Measurements from ENCODE around the gene ARMC9. TPM values are rescaled to one million over a fixed set of nuclear protein-coding genes. Genes with fewer than 3 reads are reported as not detected.
"Not testable (repeated sequence)": the region's sequence is repeated elsewhere in the genome, so short reads cannot be mapped to it uniquely, and the experiment has no call there.

The ARMC9 gene
- total RNA-seq, 8 experiments from 2014 or later = 7.2 to 22.6 (median 18.3) TPM

DNA sequence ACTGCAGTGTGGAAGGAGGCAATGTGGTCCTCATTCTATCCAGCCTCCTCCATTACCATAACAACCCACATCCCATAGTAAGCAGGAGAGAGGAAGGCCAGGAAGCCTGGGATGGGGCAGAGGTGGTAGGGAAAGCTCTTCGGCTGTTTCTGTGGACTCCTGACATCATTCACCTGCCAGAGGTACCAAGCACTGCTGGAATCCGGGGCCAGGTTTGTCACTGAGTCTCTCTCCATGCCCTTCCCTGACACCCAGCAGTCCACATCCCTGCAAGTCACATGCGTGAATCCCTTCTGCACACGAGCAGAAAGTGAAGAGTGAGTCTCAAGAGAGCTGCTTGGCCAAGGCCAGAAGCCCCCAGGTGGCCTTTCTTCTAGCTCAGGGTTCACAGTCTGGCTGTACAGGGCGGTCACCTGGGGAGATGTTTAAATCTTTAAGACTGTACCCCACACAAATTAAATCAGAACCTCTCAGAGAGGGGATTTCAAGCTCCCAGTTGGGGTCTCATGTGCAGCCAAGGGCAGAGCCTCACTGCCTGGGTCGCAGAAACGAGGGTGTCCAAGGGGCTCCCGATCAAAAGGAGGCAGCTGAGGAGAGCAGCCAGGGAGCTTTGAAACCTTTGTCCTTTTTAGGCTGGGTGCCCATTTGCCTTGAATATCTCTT is 94.2 kb downstream of the ARMC9 start:
- ATAC-seq (replicated peaks in 6 of 8) = no peak
- 70 to 100% (median 94%) methylated on average over 2 to 5 of the region's 8 CpGs; no CpG with 5 or more reads in 2 of the 10 experiments for WGBS, 10 experiments
- Histone ChIP-seq H3K4me1 (replicated peaks in 1 of 2) (peaks cover 2 to 7% of the 10 kb centered on the region in 2 donors), H3K4me3 (no peak overlapping the region), H3K27ac (no peak overlapping the region)
- in situ Hi-C loops (cut with MboI; ENCODE audit: low pct_unique_long_range_greater_than_20kb in 2 of 9, low sequenced_read_pairs in 9 of 9, unreplicated experiment in 9 of 9) = no loop called here

GRCh38 chr2:231293163-231293562 is 94.7 kb downstream of the ARMC9 start:
- WGBS, 10 experiments = 71 to 90% methylated on average over 1 to 2 of the region's 4 CpGs; no CpG with 5 or more reads in 8 of the 10 experiments
- ATAC-seq (replicated peaks in 6 of 8) = no peak
- H3K4me1 ChIP-seq (replicated peaks in 1 of 2) = peaks cover 2 to 7% of the 10 kb centered on the region in 2 donors
- H3K27ac ChIP-seq = no peak overlapping the region
- in situ Hi-C loops (cut with MboI; ENCODE audit: low pct_unique_long_range_greater_than_20kb in 2 of 9, low sequenced_read_pairs in 9 of 9, unreplicated experiment in 9 of 9) = no loop called here
- no peak overlapping the region for H3K4me3 ChIP-seq

- in situ Hi-C loops (cut with MboI; ENCODE audit: low pct_unique_long_range_greater_than_20kb in 2 of 9, low sequenced_read_pairs in 9 of 9, unreplicated experiment in 9 of 9) = no loop called here
Observed at GRCh38 chr2:231294116-231294515, 95.7 kb downstream of the ARMC9 start.

GRCh38 chr2:231294571-231295362 is 96.3 kb downstream of the ARMC9 start:
- in situ Hi-C loops (cut with MboI; ENCODE audit: low pct_unique_long_range_greater_than_20kb in 2 of 9, low sequenced_read_pairs in 9 of 9, unreplicated experiment in 9 of 9) = no loop called here
- H3K4me3 ChIP-seq = no peak overlapping the region
- H3K4me1 ChIP-seq (replicated peaks in 1 of 2) = peaks cover 2 to 7% of the 10 kb centered on the region in 2 donors
- no peak overlapping the region for H3K27ac ChIP-seq
- no peak for ATAC-seq (replicated peaks in 6 of 8)
- 50 to 100% (median 87%) methylated on average over 1 to 8 of the region's 10 CpGs; no CpG with 5 or more reads in 1 of the 10 experiments for WGBS, 10 experiments

More at GRCh38 chr2:231294116-231294515, 95.7 kb downstream of the ARMC9 start:
- ATAC-seq (replicated peaks in 6 of 8) = no peak
- no peak overlapping the region for H3K27ac ChIP-seq
- no peak overlapping the region for H3K4me3 ChIP-seq
- WGBS, 10 experiments = 70 to 100% (median 84%) methylated on average over 1 to 4 of the region's 7 CpGs; no CpG with 5 or more reads in 4 of the 10 experiments
- peaks cover 2 to 7% of the 10 kb centered on the region in 2 donors for H3K4me1 ChIP-seq (replicated peaks in 1 of 2)

- no peak overlapping the region for H3K27ac ChIP-seq
- peaks cover 2 to 7% of the 10 kb centered on the region in 2 donors for H3K4me1 ChIP-seq (replicated peaks in 1 of 2)
- WGBS, 10 experiments = 20 to 100% (median 89%) methylated on average over 1 to 4 of the region's 8 CpGs; no CpG with 5 or more reads in 2 of the 10 experiments
- in situ Hi-C loops (cut with MboI; ENCODE audit: low pct_unique_long_range_greater_than_20kb in 2 of 9, low sequenced_read_pairs in 9 of 9, unreplicated experiment in 9 of 9) = no loop called here
- ATAC-seq (replicated peaks in 6 of 8) = no peak
- no peak overlapping the region for H3K4me3 ChIP-seq
Observed at GRCh38 chr2:231295363-231295655, 96.9 kb downstream of the ARMC9 start.

- no peak overlapping the region for H3K27ac ChIP-seq
- peak in 6 of 8 experiments; percentile 29 to 66 (median 60) for ATAC-seq (replicated peaks in 6 of 8)
- H3K4me3 ChIP-seq = no peak overlapping the region
- H3K4me1 ChIP-seq (replicated peaks in 1 of 2) = peaks cover 2 to 7% of the 10 kb centered on the region in 2 donors
- WGBS, 10 experiments = 60 to 100% (median 80%) methylated on average over 1 to 7 of the region's 13 CpGs
- in situ Hi-C loops (cut with MboI; ENCODE audit: low pct_unique_long_range_greater_than_20kb in 2 of 9, low sequenced_read_pairs in 9 of 9, unreplicated experiment in 9 of 9) = no loop called here
Observed at GRCh38 chr2:231296401-231296974, 98.1 kb downstream of the ARMC9 start.

GRCh38 chr2:231297108-231297908 is 98.9 kb downstream of the ARMC9 start:
- Histone ChIP-seq H3K27ac (no peak overlapping the region), H3K4me3 (no peak overlapping the region), H3K4me1 (replicated peaks in 1 of 2) (peaks cover 2 to 7% of the 10 kb centered on the region in 2 donors)
- ATAC-seq (replicated peaks in 6 of 8) = peak; percentile 71 to 95 (median 92)
- in situ Hi-C loops (cut with MboI; ENCODE audit: low pct_unique_long_range_greater_than_20kb in 2 of 9, low sequenced_read_pairs in 9 of 9, unreplicated experiment in 9 of 9) = no loop called here
- 36 to 100% (median 62%) methylated on average over 2 to 12 of the region's 12 CpGs for WGBS, 10 experiments

- ATAC-seq (replicated peaks in 6 of 8) = no peak
- H3K4me3 ChIP-seq = no peak overlapping the region
- no peak overlapping the region for H3K27ac ChIP-seq
- in situ Hi-C loops (cut with MboI; ENCODE audit: low pct_unique_long_range_greater_than_20kb in 2 of 9, low sequenced_read_pairs in 9 of 9, unreplicated experiment in 9 of 9) = no loop called here
- WGBS, 10 experiments = 88 to 100% (median 95%) methylated on average over 1 to 8 of the region's 8 CpGs; no CpG with 5 or more reads in 2 of the 10 experiments
- peaks cover 2 to 7% of the 10 kb centered on the region in 2 donors for H3K4me1 ChIP-seq (replicated peaks in 1 of 2)
Observed at GRCh38 chr2:231298091-231298490, 99.7 kb downstream of the ARMC9 start.

GRCh38 chr2:231299267-231299666 is 100.8 kb downstream of the ARMC9 start:
- ATAC-seq (replicated peaks in 6 of 8) = peak in 1 of 8 experiments; percentile 39
- WGBS, 10 experiments = 75 to 100% (median 93%) methylated on average over 1 to 7 of the region's 7 CpGs
- H3K27ac ChIP-seq = no peak overlapping the region
- H3K4me3 ChIP-seq = no peak overlapping the region
- in situ Hi-C loops (cut with MboI; ENCODE audit: low pct_unique_long_range_greater_than_20kb in 2 of 9, low sequenced_read_pairs in 9 of 9, unreplicated experiment in 9 of 9) = no loop called here
- peaks cover 2 to 7% of the 10 kb centered on the region in 2 donors for H3K4me1 ChIP-seq (replicated peaks in 1 of 2)

DNA sequence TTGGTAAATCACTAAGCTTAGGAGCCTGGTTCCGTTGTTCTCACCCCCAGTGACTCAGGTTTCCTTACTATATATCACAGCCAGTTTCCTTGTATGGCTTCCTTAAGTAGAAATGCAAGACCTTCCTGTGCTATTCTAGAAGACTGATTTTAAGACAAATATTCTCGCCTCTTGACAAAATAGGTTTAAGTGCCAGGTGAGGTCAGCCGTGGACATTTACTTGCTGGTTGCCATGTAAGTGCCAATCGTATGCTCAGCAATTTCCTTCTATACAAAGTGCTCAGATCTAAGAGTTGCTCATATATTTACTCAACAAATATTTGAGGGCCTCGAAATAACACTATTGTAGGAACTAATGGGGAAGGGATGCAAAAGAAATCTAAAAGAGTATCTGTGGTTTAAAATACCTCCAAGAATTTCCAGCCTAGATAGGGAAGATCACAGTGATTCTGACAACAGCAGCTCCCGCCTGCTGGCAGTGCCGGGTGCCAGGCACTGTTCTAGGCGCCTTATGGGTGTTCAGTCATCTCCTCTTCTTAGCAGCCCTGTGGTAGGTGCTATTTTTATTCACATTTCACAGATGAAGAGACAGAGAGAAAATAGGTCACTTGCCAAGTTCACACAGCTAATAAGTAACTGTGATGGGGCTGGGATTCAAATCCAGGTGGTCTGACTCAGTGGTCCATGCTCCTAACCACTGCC is 101.7 kb downstream of the ARMC9 start:
- in situ Hi-C loops (cut with MboI; ENCODE audit: low pct_unique_long_range_greater_than_20kb in 2 of 9, low sequenced_read_pairs in 9 of 9, unreplicated experiment in 9 of 9) = no loop called here
- ATAC-seq (replicated peaks in 6 of 8) = peak in 1 of 8 experiments; percentile 63
- Histone ChIP-seq H3K4me1 (replicated peaks in 1 of 2) (peaks cover 2 to 7% of the 10 kb centered on the region in 2 donors), H3K4me3 (no peak overlapping the region), H3K27ac (no peak overlapping the region)
- 58 to 100% (median 91%) methylated on average over 1 to 8 of the region's 8 CpGs; no CpG with 5 or more reads in 1 of the 10 experiments for WGBS, 10 experiments

DNA sequence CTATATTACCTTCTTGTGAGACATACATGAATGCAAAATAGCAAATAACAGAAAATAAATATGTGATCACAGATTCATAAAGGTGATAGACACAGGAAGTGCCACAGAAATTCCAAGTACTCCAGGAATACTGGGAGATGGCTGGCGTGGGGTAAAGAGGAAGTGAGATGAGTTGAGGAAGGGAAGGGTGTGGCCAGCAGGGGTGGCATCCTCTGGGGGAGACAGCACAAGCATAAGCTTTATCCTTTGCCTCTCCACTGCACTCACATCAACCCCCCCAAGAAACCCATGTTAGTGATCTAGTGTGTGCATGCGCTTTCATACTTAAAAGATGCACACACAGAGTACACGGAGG is 102.3 kb downstream of the ARMC9 start:
- in situ Hi-C loops (cut with MboI; ENCODE audit: low pct_unique_long_range_greater_than_20kb in 2 of 9, low sequenced_read_pairs in 9 of 9, unreplicated experiment in 9 of 9) = no loop called here
- H3K4me3 ChIP-seq = no peak overlapping the region
- ATAC-seq (replicated peaks in 6 of 8) = no peak
- peaks cover 2 to 7% of the 10 kb centered on the region in 2 donors for H3K4me1 ChIP-seq (replicated peaks in 1 of 2)
- H3K27ac ChIP-seq = no peak overlapping the region
- 40 to 100% (median 91%) methylated on average over 1 to 3 of the region's 3 CpGs for WGBS, 10 experiments

GRCh38 chr2:231304259-231304658 is 105.8 kb downstream of the ARMC9 start:
- H3K4me1 ChIP-seq (replicated peaks in 1 of 2); H3K4me3 ChIP-seq; ATAC-seq (replicated peaks in 6 of 8); in situ Hi-C loops (cut with MboI; ENCODE audit: low pct_unique_long_range_greater_than_20kb in 2 of 9, low sequenced_read_pairs in 9 of 9, unreplicated experiment in 9 of 9); H3K27ac ChIP-seq: not testable (repeated sequence)
- WGBS, 10 experiments = 79 to 100% (median 96%) methylated on average over 1 to 5 of the region's 6 CpGs

Measured in motor neuron (in vitro differentiated cells).